GM12878 (cell line): Measurements from ENCODE around the gene SHB. TPM values are rescaled to one million over a fixed set of nuclear protein-coding genes. Genes with fewer than 3 reads are reported as not detected.

ENCODE experiments used
- ATAC-seq: fragments of 200-7000 bp; cut with Tn5 transposase; 3 replicates; pipeline ENCODE4 v1.9.1; 2020; ENCODE audit warnings: mild to moderate bottlenecking, moderate library complexity
- BruUV-seq: library from RNA; stranded (reverse); fragments of 400-500 nt; replicated peaks from 2 replicates; lab custom pipeline; 2021; lab: Mats Ljungman, UMichigan
- CTCF ChIA-PET: fragments of 300-600 bp; sonication (Branson Sonifier 250); formaldehyde crosslinking; extraction: SDS; loops from one replicate; lab custom pipeline; 2021; ENCODE audit warnings: inconsistent platforms; lab: Yijun Ruan, JAX
- POLR2A ChIA-PET: fragments of 350-600 bp; formaldehyde crosslinking; extraction: SDS; loops from one replicate; lab custom pipeline; 2021; ENCODE audit warnings: inconsistent platforms; lab: Charles Lee
- RAD21 ChIA-PET: fragments of 300-600 bp; sonication (Branson Sonifier 250); formaldehyde crosslinking; loops from one replicate; lab custom pipeline; 2023; ENCODE audit warnings: antibody characterized with exemption; ENCODE audit not compliant: unreplicated experiment; lab: Charles Lee
- SMC1A ChIA-PET: fragments of 300-600 bp; sonication (Branson Sonifier 250); formaldehyde crosslinking; loops from one replicate; lab custom pipeline; 2023; ENCODE audit not compliant: unreplicated experiment, uncharacterized antibody; lab: Charles Lee
- DNase-seq: peaks from one replicate; pipeline ENCODE4 v3.0.0-alpha.2; 2011; ENCODE audit warnings: low read depth, low spot score
- FAIRE-seq: peaks from 3 replicates; lab custom pipeline; 2011; peaks lifted over from hg19 to GRCh38; lab: Jason Lieb, UNC
- H2AFZ ChIP-seq: 2 replicates; pipeline ENCODE4 v1.6.0; 2011; ENCODE audit warnings: low read depth, low read length, control low read depth; ENCODE audit not compliant: control insufficient read depth
- H3K27ac ChIP-seq: 2 replicates; pipeline ENCODE4 v1.5.1; 2011; ENCODE audit warnings: control low read depth; ENCODE audit not compliant: control insufficient read depth, insufficient read depth
- H3K27me3 ChIP-seq, 2 experiments: replicated peaks in 1 of 2; 2 replicates each; pipeline versions ENCODE4 v1.6.0 to v1.6.1; 2011; ENCODE audit warnings: low read length in 1 of 2; ENCODE audit not compliant: control insufficient read depth in 2 of 2, insufficient read depth in 2 of 2
- H3K36me3 ChIP-seq, 2 experiments: 2 replicates each; pipeline ENCODE4 v1.5.1; 2011; ENCODE audit warnings: low read length in 1 of 2; ENCODE audit not compliant: control insufficient read depth in 2 of 2, insufficient read depth in 2 of 2
- H3K4me1 ChIP-seq: 2 replicates; pipeline ENCODE4 v1.6.1; 2011; ENCODE audit warnings: mild to moderate bottlenecking, low read length, moderate library complexity, mixed read lengths; ENCODE audit not compliant: control insufficient read depth, insufficient read depth
- H3K4me2 ChIP-seq: 2 replicates; pipeline ENCODE4 v1.6.0; 2011; ENCODE audit warnings: control low read depth; ENCODE audit not compliant: control insufficient read depth, insufficient read depth
- H3K4me3 ChIP-seq: fragments of 200-600 bp; sonication (generic); 2 replicates; pipeline ENCODE4 v1.5.1; 2016
- H3K79me2 ChIP-seq: 2 replicates; pipeline ENCODE4 v1.6.0; 2011; ENCODE audit warnings: low read length; ENCODE audit not compliant: control insufficient read depth, insufficient read depth
- H3K9ac ChIP-seq: 2 replicates; pipeline ENCODE4 v1.8.0; 2011; ENCODE audit warnings: low read length, control low read depth, mixed read lengths; ENCODE audit not compliant: control insufficient read depth, insufficient read depth
- H3K9me3 ChIP-seq: replicated peaks from 3 replicates; pipeline ENCODE4 v1.5.1; 2011; ENCODE audit warnings: mild to moderate bottlenecking, low read length; ENCODE audit not compliant: control insufficient read depth, insufficient read depth
- H4K20me1 ChIP-seq: 2 replicates; pipeline ENCODE4 v1.6.0; 2011; ENCODE audit not compliant: control insufficient read depth, insufficient read depth
- BACH1 ChIP-seq: fragments of 450-650 bp; IDR thresholded peaks from 2 replicates; pipeline ENCODE4 v1.6.1; 2017; ENCODE audit warnings: mild to moderate bottlenecking, borderline replicate concordance
- CBX5 ChIP-seq: sonication (generic); IDR thresholded peaks from 2 replicates; pipeline ENCODE4 v1.6.1; 2016; ENCODE audit warnings: low read depth, moderate library complexity, mild to moderate bottlenecking, inconsistent platforms
- CHD1 ChIP-seq: IDR thresholded peaks from 2 replicates; pipeline ENCODE4 v1.6.1; 2012; ENCODE audit warnings: low read depth, low read length, improper control_type of control experiment
- DPF2 ChIP-seq: fragments of 450-650 bp; IDR thresholded peaks from 2 replicates; pipeline ENCODE4 v1.6.1; 2017; ENCODE audit warnings: mild to moderate bottlenecking
- HDGF ChIP-seq: fragments of 450-650 bp; IDR thresholded peaks from 2 replicates; pipeline ENCODE4 v1.6.1; 2016; ENCODE audit warnings: antibody characterized with exemption
- HSF1 ChIP-seq: fragments of 150-350 bp; IDR thresholded peaks from 2 replicates; pipeline ENCODE4 v1.6.1; 2014; ENCODE audit warnings: mild to moderate bottlenecking, low read depth, low read length
- IRF3 ChIP-seq: fragments of 450-650 bp; IDR thresholded peaks from 2 replicates; pipeline ENCODE4 v1.6.1; 2014; ENCODE audit warnings: mild to moderate bottlenecking
- KAT2A ChIP-seq: conservative IDR thresholded peaks from 2 replicates; pipeline ENCODE4 v1.6.1; 2011; ENCODE audit warnings: low read depth, low read length; ENCODE audit not compliant: control insufficient read depth
- KDM1A ChIP-seq: fragments of 200-600 bp; sonication (generic); IDR thresholded peaks from 2 replicates; pipeline ENCODE4 v1.6.1; 2016; ENCODE audit warnings: borderline replicate concordance
- LARP7 ChIP-seq: fragments of 450-650 bp; IDR thresholded peaks from 2 replicates; pipeline ENCODE4 v1.6.1; 2017; ENCODE audit warnings: mild to moderate bottlenecking
- MYB ChIP-seq: fragments of 150-350 bp; IDR thresholded peaks from 2 replicates; pipeline ENCODE4 v1.6.1; 2014; ENCODE audit warnings: mild to moderate bottlenecking, low read depth, low read length, borderline replicate concordance
- MYC ChIP-seq: IDR thresholded peaks from 2 replicates; pipeline ENCODE4 v1.6.1; 2011; ENCODE audit warnings: mild to moderate bottlenecking, low read length, moderate library complexity, inconsistent platforms; ENCODE audit not compliant: insufficient read depth, insufficient replicate concordance, insufficient read length, severe bottlenecking
- RAD51 ChIP-seq: fragments of 450-650 bp; IDR thresholded peaks from 2 replicates; pipeline ENCODE4 v1.6.1; 2016; ENCODE audit warnings: moderate library complexity, mild to moderate bottlenecking, inconsistent platforms
- RBBP5 ChIP-seq: fragments of 200-600 bp; sonication (generic); conservative IDR thresholded peaks from 2 replicates; pipeline ENCODE4 v1.6.1; 2016
- RCOR1 ChIP-seq: conservative IDR thresholded peaks from 2 replicates; pipeline ENCODE4 v1.6.1; 2012; ENCODE audit warnings: low read depth, low read length, improper control_type of control experiment
- ZNF384 ChIP-seq: IDR thresholded peaks from 2 replicates; pipeline ENCODE4 v1.6.1; 2012; ENCODE audit warnings: low read depth, mild to moderate bottlenecking, low read length, improper control_type of control experiment, borderline replicate concordance
- WGBS: methylation state at CpG from one replicate; pipeline ENCODE4 v1.1.6; 2016; ENCODE audit warnings: low lambda C conversion rate; ENCODE audit not compliant: insufficient replicate concordance, insufficient coverage; ENCODE audit errors: missing lambda C conversion rate; 5-methylcytosine and 5-hydroxymethylcytosine counted together
- in situ Hi-C: fragments of 300-500 bp; cut with MboI; formaldehyde crosslinking; loops from 9 replicates; pipeline ENCODE4 v1.14.3; 2018; ENCODE audit warnings: mixed read lengths
- intact Hi-C: fragments of 100-400 bp; cut with micrococcal nuclease; formaldehyde crosslinking; loops from one replicate; pipeline ENCODE4 v1.14.2; 2022; ENCODE audit not compliant: unreplicated experiment
- polyA plus RNA-seq, 11 experiments: library from polyadenylated mRNA; depleted of rRNA in 4 of 11; unstranded in 6 of 11; stranded (reverse) in 5 of 11; fragments of >200 nt; fragmentation: Nextera tagmentation in 4 of 11; fragmentation: Illumina TruSeq in 1 of 11; extraction: Ambion mirVana in 4 of 11; extraction: Trizol in 1 of 11; gene quantifications; 1 replicate in 1 of 11; 2 replicates in 10 of 11; pipeline versions ENCODE4 v1.2.1 to v1.2.3, GENCODE V29; 2011 to 2016; ENCODE audit warnings: inconsistent platforms in 2 of 11, missing spikeins in 2 of 11, low read depth in 1 of 11
- total RNA-seq, 4 experiments: library from RNA; depleted of rRNA in 3 of 4; stranded (reverse); fragments of >200 nt in 3 of 4; fragmentation: Illumina TruSeq in 1 of 4; extraction: Trizol in 1 of 4; gene quantifications; 2 replicates each; pipeline versions ENCODE4 v1.2.1 to v1.2.3, GENCODE V29; 2013 to 2021

The SHB gene
- total and polyA plus RNA-seq, 10 of the 15 experiments (the other 5 are each of a cell fraction or from before 2014, with no cell fraction given) = 0.29 to 6.2 (median 1.3) TPM

- CTCF ChIA-PET = no interaction called here
- in situ Hi-C loops = no loop called here
- no peak for TF ChIP-seq IRF3
- TF ChIP-seq BACH1 = no peak
- TF ChIP-seq MYC = no peak
- TF ChIP-seq HDGF = peak; percentile 36; the same call in 1 of the 2 replicates
- TF ChIP-seq, all 136 proteins: peak for 1
- peaks cover 30% of the 10 kb centered on the region for H3K4me1 ChIP-seq
- H4K20me1 ChIP-seq = no peaks in the 10 kb centered on the region
- FAIRE-seq (no peak), DNase-seq (no peak), ATAC-seq (no peak)
- RAD21 ChIA-PET = no interaction called here
- WGBS = 25% methylated on average over 5 of the region's 5 CpGs
- no peak overlapping the region for H3K4me3 ChIP-seq
- intact Hi-C loops = no loop called here
- peak overlapping the region; percentile 15; the same call in 1 of the 2 replicates for H3K9ac ChIP-seq
- no TSS peak for BruUV-seq
- H3K27ac ChIP-seq = peak overlapping the region; percentile 71
- POLR2A ChIA-PET = no interaction called here
- no peaks in the 10 kb centered on the region for H3K9me3 ChIP-seq
- SMC1A ChIA-PET = no interaction called here
- H3K79me2 ChIP-seq = no peaks in the 10 kb centered on the region
- peak overlapping the region; percentile 44; the same call in 1 of the 2 replicates for H2AFZ ChIP-seq
- H3K36me3 ChIP-seq = no peaks in the 10 kb centered on the region; a peak in 1 of 4 replicates
- no peaks in the 10 kb centered on the region for H3K27me3 ChIP-seq
- H3K4me2 ChIP-seq = peak overlapping the region; percentile 72
These were observed 115.7 kb downstream of the SHB start for GRCh38 chr9:37953206-37953774.

- Histone ChIP-seq H3K36me3 (no peaks in the 10 kb centered on the region; a peak in 1 of 4 replicates), H3K9ac (no peak overlapping the region), H3K4me1 (peaks cover 30% of the 10 kb centered on the region), H2AFZ (no peak overlapping the region), H3K4me2 (0 out of 2 replicates have a peak overlapping the region, but pooled peaks have one; percentile 72), H3K27ac (no peak overlapping the region), H3K4me3 (no peak overlapping the region), H3K79me2 (no peaks in the 10 kb centered on the region), H3K27me3 (no peaks in the 10 kb centered on the region), H3K9me3 (no peaks in the 10 kb centered on the region), H4K20me1 (no peaks in the 10 kb centered on the region)
- in situ Hi-C loops (no loop called here), intact Hi-C loops (no loop called here)
- RAD21 ChIA-PET = no interaction called here
- CTCF ChIA-PET = no interaction called here
- no peak for ATAC-seq
- WGBS = 92% methylated on average over 6 of the region's 6 CpGs
- SMC1A ChIA-PET = no interaction called here
- no peak for FAIRE-seq
- DNase-seq = no peak
- POLR2A ChIA-PET = no interaction called here
- no TSS peak for BruUV-seq
- TF ChIP-seq CHD1 (no peak), LARP7 (no peak), DPF2 (no peak), ZNF384 (no peak), MYC (no peak), KDM1A (no peak), RBBP5 (no peak), RCOR1 (no peak), RAD51 (no peak), CBX5 (no peak), KAT2A (no peak), MYB (no peak), HSF1 (no peak)
These were observed 116.3 kb downstream of the SHB start for GRCh38 chr9:37952731-37953130.
